Mesendoderm (in vitro differentiated cells): Measurements from ENCODE around the gene TRIP10.

Experiments used
- DNase-seq: peaks from one replicate; pipeline ENCODE4 v3.0.0; 2013
- H2AK5ac ChIP-seq: 2 replicates; pipeline ENCODE4 v1.6.1; 2013; ENCODE audit warnings: low read length, inconsistent platforms
- H2BK120ac ChIP-seq: 2 replicates; pipeline ENCODE4 v1.6.1; 2013; ENCODE audit warnings: low read depth, mild to moderate bottlenecking, low read length, moderate library complexity, mixed read lengths
- H2BK15ac ChIP-seq: replicated peaks from 2 replicates; pipeline ENCODE4 v1.6.1; 2013; ENCODE audit warnings: low read depth, mild to moderate bottlenecking, moderate library complexity
- H2BK5ac ChIP-seq: 2 replicates; pipeline ENCODE4 v1.6.1; 2013; ENCODE audit warnings: low read length, inconsistent platforms
- H3K18ac ChIP-seq: 2 replicates; pipeline ENCODE4 v1.6.1; 2013; ENCODE audit warnings: mild to moderate bottlenecking, low read length, mixed read lengths
- H3K23ac ChIP-seq: one replicate; pipeline ENCODE4 v1.6.1; 2013; ENCODE audit warnings: low read length
- H3K27ac ChIP-seq: 2 replicates; pipeline ENCODE4 v1.5.1; 2013; ENCODE audit warnings: low read depth, mild to moderate bottlenecking, inconsistent platforms, low read length, moderate library complexity
- H3K27me3 ChIP-seq: 2 replicates; pipeline ENCODE4 v1.6.1; 2013; ENCODE audit warnings: low read length, control low read depth, mild to moderate bottlenecking, inconsistent platforms; ENCODE audit not compliant: insufficient read depth, poor library complexity
- H3K36me3 ChIP-seq: 2 replicates; pipeline ENCODE4 v1.6.1; 2013; ENCODE audit warnings: low read length, inconsistent platforms; ENCODE audit not compliant: control insufficient read depth, insufficient read depth
- H3K4ac ChIP-seq: one replicate; pipeline ENCODE4 v1.6.1; 2013; ENCODE audit warnings: low read depth, mild to moderate bottlenecking, low read length, moderate library complexity
- H3K4me1 ChIP-seq: 2 replicates; pipeline ENCODE4 v1.6.1; 2013; ENCODE audit warnings: low read depth, low read length, inconsistent platforms; ENCODE audit not compliant: control insufficient read depth
- H3K4me2 ChIP-seq: 2 replicates; pipeline ENCODE4 v1.6.1; 2013; ENCODE audit warnings: low read length
- H3K4me3 ChIP-seq: 2 replicates; pipeline ENCODE4 v1.5.1; 2013; ENCODE audit warnings: mild to moderate bottlenecking, low read length
- H3K56ac ChIP-seq: one replicate; pipeline ENCODE4 v1.6.1; 2013; ENCODE audit warnings: low read length
- H3K79me1 ChIP-seq: 2 replicates; pipeline ENCODE4 v1.6.1; 2013; ENCODE audit warnings: low read length, inconsistent platforms
- H3K79me2 ChIP-seq: 2 replicates; pipeline ENCODE4 v1.6.1; 2013; ENCODE audit warnings: mild to moderate bottlenecking, low read length; ENCODE audit not compliant: control insufficient read depth, insufficient read depth
- H3K9ac ChIP-seq: 2 replicates; pipeline ENCODE4 v1.6.1; 2013; ENCODE audit warnings: low read length, inconsistent platforms
- H4K5ac ChIP-seq: one replicate; pipeline ENCODE4 v1.6.1; 2013; ENCODE audit warnings: low read length
- H4K8ac ChIP-seq: one replicate; pipeline ENCODE4 v1.6.1; 2013; ENCODE audit warnings: low read depth, mild to moderate bottlenecking, control low read depth, low read length, moderate library complexity
- WGBS: extraction: QIAGEN DNeasy Blood & Tissue Kit; methylation state at CpG from one replicate; pipeline ENCODE4 v1.1.7; 2013; ENCODE audit warnings: low lambda C conversion rate, missing lambda C conversion rate; ENCODE audit not compliant: insufficient coverage; ENCODE audit errors: extremely low coverage; 5-methylcytosine and 5-hydroxymethylcytosine counted together

The TRIP10 gene

GRCh38 chr19:6738787-6739389, 592 bp upstream of the TRIP10 start:
- Histone ChIP-seq H3K18ac (peak overlapping the region; percentile 99), H3K4ac (peak overlapping the region; percentile 91), H2AK5ac (no peak overlapping the region), H3K4me3 (peak overlapping the region; percentile 24), H3K4me1 (peaks cover 8% of the 10 kb centered on the region), H3K9ac (peak overlapping the region; percentile 92), H2BK120ac (peak overlapping the region; percentile 1), H3K56ac (peak overlapping the region; percentile 93), H4K8ac (peak overlapping the region; percentile 98), H3K23ac (no peak overlapping the region), H2BK15ac (no peak overlapping the region), H3K4me2 (peak overlapping the region; percentile 37), H3K79me2 (peaks cover 36% of the 10 kb centered on the region), H3K27ac (peak overlapping the region; percentile 95), H2BK5ac (peak overlapping the region; percentile 99), H4K5ac (no peak overlapping the region), H3K36me3 (peaks cover 3% of the 10 kb centered on the region), H3K79me1 (peaks cover 10% of the 10 kb centered on the region), H3K27me3 (no peaks in the 10 kb centered on the region)
- peak; percentile 98 for DNase-seq
- no CpG with 5 or more reads among the region's 24 CpGs for WGBS

- Histone ChIP-seq H4K5ac (no peak overlapping the region), H4K8ac (no peak overlapping the region), H3K18ac (peak overlapping the region; percentile 86), H3K4me2 (peak overlapping the region; percentile 49), H3K27me3 (no peaks in the 10 kb centered on the region), H3K23ac (peak overlapping the region; percentile 83), H3K4ac (peak overlapping the region; percentile 90), H2BK120ac (peak overlapping the region; percentile 63), H2BK5ac (peak overlapping the region; percentile 71), H3K4me3 (peak overlapping the region; percentile 75), H3K56ac (peak overlapping the region; percentile 88), H2AK5ac (no peak overlapping the region), H3K9ac (peak overlapping the region; percentile 88), H2BK15ac (no peak overlapping the region), H3K27ac (peak overlapping the region; percentile 73), H3K4me1 (peaks cover 8% of the 10 kb centered on the region), H3K36me3 (peaks cover 7% of the 10 kb centered on the region), H3K79me2 (peaks cover 39% of the 10 kb centered on the region), H3K79me1 (peaks cover 14% of the 10 kb centered on the region)
- peak; percentile 64 for DNase-seq
- WGBS = no CpG with 5 or more reads among the region's 34 CpGs
These were observed 556 bp downstream of the TRIP10 start for GRCh38 chr19:6739883-6740588.

GRCh38 chr19:6740589-6741343, 1.3 kb downstream of the TRIP10 start:
- peaks cover 14% of the 10 kb centered on the region for H3K79me1 ChIP-seq
- no peak overlapping the region for H2AK5ac ChIP-seq
- peak overlapping the region; percentile 72 for H3K4me2 ChIP-seq
- H3K27me3 ChIP-seq = no peaks in the 10 kb centered on the region
- peak overlapping the region; percentile 90 for H3K4ac ChIP-seq
- peak overlapping the region; percentile 86 for H3K18ac ChIP-seq
- H3K9ac ChIP-seq = peak overlapping the region; percentile 88
- H3K23ac ChIP-seq = peak overlapping the region; percentile 83
- no CpG with 5 or more reads among the region's 46 CpGs for WGBS
- H2BK15ac ChIP-seq = no peak overlapping the region
- H4K8ac ChIP-seq = no peak overlapping the region
- H3K36me3 ChIP-seq = peaks cover 11% of the 10 kb centered on the region
- DNase-seq = peak; percentile 62
- H3K56ac ChIP-seq = peak overlapping the region; percentile 88
- peak overlapping the region; percentile 73 for H3K27ac ChIP-seq
- peak overlapping the region; percentile 75 for H3K4me3 ChIP-seq
- H3K4me1 ChIP-seq = peaks cover 8% of the 10 kb centered on the region
- H4K5ac ChIP-seq = no peak overlapping the region
- H2BK5ac ChIP-seq = no peak overlapping the region
- H2BK120ac ChIP-seq = peak overlapping the region; percentile 63
- peaks cover 38% of the 10 kb centered on the region for H3K79me2 ChIP-seq

- peaks cover 7% of the 10 kb centered on the region for H3K4me1 ChIP-seq
These were observed 3.6 kb downstream of the TRIP10 start for GRCh38 chr19:6743066-6743465.

GRCh38 chr19:6743714-6744380, 4.4 kb downstream of the TRIP10 start:
- Histone ChIP-seq H3K4me1 (peaks cover 4% of the 10 kb centered on the region), H3K27ac (peak overlapping the region; percentile 7)

More at GRCh38 chr19:6743066-6743465, 3.6 kb downstream of the TRIP10 start:
- DNase-seq = peak; percentile 51
- Histone ChIP-seq H3K9ac (peak overlapping the region; percentile 43), H3K23ac (no peak overlapping the region), H3K36me3 (peaks cover 23% of the 10 kb centered on the region), H4K8ac (no peak overlapping the region), H2BK5ac (no peak overlapping the region), H3K4ac (no peak overlapping the region), H3K27ac (peak overlapping the region; percentile 40), H3K27me3 (no peaks in the 10 kb centered on the region), H3K4me2 (no peak overlapping the region), H4K5ac (no peak overlapping the region), H3K56ac (peak overlapping the region; percentile 53), H2AK5ac (no peak overlapping the region), H3K79me1 (peaks cover 14% of the 10 kb centered on the region), H2BK15ac (no peak overlapping the region), H3K79me2 (peaks cover 35% of the 10 kb centered on the region), H2BK120ac (no peak overlapping the region), H3K4me3 (no peak overlapping the region), H3K18ac (no peak overlapping the region)
- no CpG with 5 or more reads among the region's 7 CpGs for WGBS

More at GRCh38 chr19:6743714-6744380, 4.4 kb downstream of the TRIP10 start:
- H3K4me3 ChIP-seq = no peak overlapping the region
- H2BK5ac ChIP-seq = no peak overlapping the region
- H3K4ac ChIP-seq = no peak overlapping the region
- no peak overlapping the region for H4K5ac ChIP-seq
- no peak overlapping the region for H3K23ac ChIP-seq
- H2BK120ac ChIP-seq = no peak overlapping the region
- H3K79me2 ChIP-seq = peaks cover 35% of the 10 kb centered on the region
- no peak overlapping the region for H3K4me2 ChIP-seq
- WGBS = no CpG with 5 or more reads among the region's 15 CpGs
- peak overlapping the region; percentile 13 for H3K9ac ChIP-seq
- H2AK5ac ChIP-seq = no peak overlapping the region
- H3K56ac ChIP-seq = peak overlapping the region; percentile 46
- no peak overlapping the region for H3K18ac ChIP-seq
- no peaks in the 10 kb centered on the region for H3K27me3 ChIP-seq
- no peak for DNase-seq
- H4K8ac ChIP-seq = no peak overlapping the region
- peaks cover 14% of the 10 kb centered on the region for H3K79me1 ChIP-seq
- H3K36me3 ChIP-seq = peaks cover 26% of the 10 kb centered on the region
- no peak overlapping the region for H2BK15ac ChIP-seq
